Naive thymus-derived CD4-positive, alpha-beta T cell (primary cell): ENCODE measurements around the gene ST6GALNAC5. TPM values are rescaled to one million over a fixed set of nuclear protein-coding genes. Genes with fewer than 3 reads are reported as not detected.

Source experiments
- ATAC-seq: fragments of 150-1000 bp; cut with Tn5 transposase; 2 replicates; pipeline ENCODE4 v1.10.0; 2021; ENCODE audit warnings: mild to moderate bottlenecking, moderate library complexity
- CTCF ChIA-PET: fragments of 350-600 bp; sonication (Branson Sonifier 250); formaldehyde crosslinking; loops from one replicate; lab custom pipeline; 2021; ENCODE audit warnings: antibody characterized with exemption; lab: Charles Lee
- POLR2A ChIA-PET: fragments of 350-600 bp; sonication (Branson Sonifier 250); formaldehyde crosslinking; loops from one replicate; lab custom pipeline; 2021; ENCODE audit warnings: antibody characterized with exemption, inconsistent platforms; lab: Charles Lee
- DNase-seq, 9 donors: peaks; one replicate each; pipeline versions ENCODE4 v3.0.0 to v3.0.0-alpha.2; 2020 to 2022; ENCODE audit warnings: mixed read lengths in 1 of 9
- H3K27ac ChIP-seq: one replicate; pipeline ENCODE4 v1.7.0; 2013; ENCODE audit warnings: mild to moderate bottlenecking, low read depth, low read length, moderate library complexity
- H3K27me3 ChIP-seq, 2 donors: one replicate each; pipeline ENCODE4 v1.7.0; 2013; ENCODE audit warnings: low read length in 2 of 2, mild to moderate bottlenecking in 2 of 2, moderate library complexity in 2 of 2; ENCODE audit not compliant: control insufficient read depth in 2 of 2, insufficient read depth in 2 of 2
- H3K36me3 ChIP-seq, 3 experiments: 1 replicate in 2 of 3; 2 replicates in 1 of 3; pipeline ENCODE4 v1.7.0; 2013; ENCODE audit warnings: low read length in 3 of 3, mild to moderate bottlenecking in 3 of 3, moderate library complexity in 1 of 3; ENCODE audit not compliant: insufficient read depth in 3 of 3, control insufficient read depth in 2 of 3
- H3K4me1 ChIP-seq, 2 donors: one replicate each; pipeline ENCODE4 v1.7.0; 2013; ENCODE audit warnings: low read length in 2 of 2, mild to moderate bottlenecking in 2 of 2, moderate library complexity in 1 of 2; ENCODE audit not compliant: control insufficient read depth in 2 of 2, insufficient read depth in 2 of 2
- H3K4me3 ChIP-seq: 2 replicates; pipeline ENCODE4 v1.7.0; 2013; ENCODE audit warnings: mild to moderate bottlenecking, low read length
- H3K9me3 ChIP-seq, 3 experiments: 1 replicate in 2 of 3; 2 replicates in 1 of 3; pipeline ENCODE4 v1.7.0; 2013; ENCODE audit warnings: low read length in 3 of 3; ENCODE audit not compliant: control insufficient read depth in 2 of 3
- H3K27ac Mint-ChIP-seq, 9 donors: one replicate each; pipeline ENCODE4 v1.8.0; 2020 to 2022; ENCODE audit warnings: mixed read lengths in 9 of 9, mild to moderate bottlenecking in 8 of 9, moderate library complexity in 5 of 9, inconsistent platforms in 2 of 9
- H3K27me3 Mint-ChIP-seq, 5 donors: one replicate each; pipeline ENCODE4 v1.8.0; 2021 to 2022; ENCODE audit warnings: mixed read lengths in 5 of 5, mild to moderate bottlenecking in 1 of 5
- H3K36me3 Mint-ChIP-seq, 5 donors: one replicate each; pipeline ENCODE4 v1.8.0; 2020 to 2022; ENCODE audit warnings: mixed read lengths in 5 of 5, mild to moderate bottlenecking in 3 of 5, inconsistent platforms in 1 of 5
- H3K4me1 Mint-ChIP-seq, 7 donors: one replicate each; pipeline ENCODE4 v1.8.0; 2020 to 2022; ENCODE audit warnings: mixed read lengths in 7 of 7, mild to moderate bottlenecking in 3 of 7, inconsistent platforms in 1 of 7
- H3K4me3 Mint-ChIP-seq, 10 donors: one replicate each; pipeline ENCODE4 v1.8.0; 2020 to 2022; ENCODE audit warnings: mild to moderate bottlenecking in 10 of 10, mixed read lengths in 10 of 10, moderate library complexity in 6 of 10, inconsistent platforms in 2 of 10
- H3K9me3 Mint-ChIP-seq, 11 donors: one replicate each; pipeline ENCODE4 v1.8.0; 2020 to 2022; ENCODE audit warnings: mixed read lengths in 11 of 11, mild to moderate bottlenecking in 4 of 11, inconsistent platforms in 1 of 11, moderate library complexity in 1 of 11
- intact Hi-C, 2 donors: fragments of 100-400 bp; cut with micrococcal nuclease; formaldehyde crosslinking; loops; one replicate each; pipeline ENCODE4 v1.15.1; 2023
- polyA plus RNA-seq, 2 donors: library from polyadenylated mRNA; unstranded; fragments of 300-500 nt; fragmentation: Illumina TruSeq; gene quantifications; one replicate each; pipeline ENCODE4 v1.2.3, GENCODE V29; 2021
- total RNA-seq, 6 experiments: library from RNA in 5 of 6; stranded (reverse) in 5 of 6; gene quantifications; 1 replicate in 5 of 6; 2 replicates in 1 of 6; pipeline ENCODE4 v1.2.3 and lab custom pipeline; 2021 to 2026

The ST6GALNAC5 gene
- total and polyA plus RNA-seq, 7 experiments from 2014 or later: not detected

- no peaks in the 10 kb centered on the region for H3K4me1 ChIP-seq
Observed at GRCh38 chr1:76830373-76830772, 36.9 kb upstream of the ST6GALNAC5 start.

GRCh38 chr1:76832521-76832920 lies 34.8 kb upstream of the ST6GALNAC5 start:
- Histone ChIP-seq H3K27ac (no peak overlapping the region), H3K27me3 (no peaks in the 10 kb centered on the region), H3K9me3 (no peaks in the 10 kb centered on the region), H3K4me3 (no peak overlapping the region), H3K4me1 (no peaks in the 10 kb centered on the region), H3K36me3 (no peaks in the 10 kb centered on the region)
- intact Hi-C loops: no loop called here
- POLR2A ChIA-PET: no interaction called here
- H3K27me3 Mint-ChIP-seq: peaks cover 0 to 30% (median 7%) of the 10 kb centered on the region in 5 donors
- ATAC-seq: no peak
- no peaks in the 10 kb centered on the region for H3K36me3 Mint-ChIP-seq
- H3K9me3 Mint-ChIP-seq: peaks cover 0 to 6% (median 0%) of the 10 kb centered on the region in 11 donors
- no peak overlapping the region for H3K27ac Mint-ChIP-seq
- CTCF ChIA-PET: no interaction called here
- DNase-seq: no peak
- no peak overlapping the region for H3K4me3 Mint-ChIP-seq
- H3K4me1 Mint-ChIP-seq: peaks cover 0 to 11% (median 9%) of the 10 kb centered on the region in 7 donors

More at GRCh38 chr1:76830373-76830772, 36.9 kb upstream of the ST6GALNAC5 start:
- Histone ChIP-seq H3K27me3 (no peaks in the 10 kb centered on the region), H3K4me3 (no peak overlapping the region), H3K36me3 (no peaks in the 10 kb centered on the region), H3K27ac (no peak overlapping the region), H3K9me3 (no peaks in the 10 kb centered on the region)
- Mint-ChIP-seq H3K27ac (no peak overlapping the region), H3K9me3 (peaks cover 0 to 5% (median 0%) of the 10 kb centered on the region in 11 donors), H3K27me3 (peaks cover 0 to 22% (median 16%) of the 10 kb centered on the region in 5 donors), H3K4me3 (peak overlapping the region in 6 of 10 donors; percentile 0 to 61 (median 14)), H3K4me1 (peaks cover 0 to 11% (median 9%) of the 10 kb centered on the region in 7 donors), H3K36me3 (no peaks in the 10 kb centered on the region)
- intact Hi-C loops: no loop called here
- ATAC-seq (no peak), DNase-seq (no peak)
- CTCF ChIA-PET: interaction anchor here (0.6 kb wide), 1 partner anchor 703 kb away, joined by 3 read pairs; no protein-coding TSS in a partner anchor
- POLR2A ChIA-PET: no interaction called here

GRCh38 chr1:76833151-76833550 lies 34.1 kb upstream of the ST6GALNAC5 start:
- no peak for ATAC-seq
- no peaks in the 10 kb centered on the region for H3K36me3 Mint-ChIP-seq

GRCh38 chr1:76833856-76834255 lies 33.4 kb upstream of the ST6GALNAC5 start:
- Histone ChIP-seq H3K36me3 (no peaks in the 10 kb centered on the region), H3K4me3 (no peak overlapping the region), H3K9me3 (no peaks in the 10 kb centered on the region), H3K27me3 (no peaks in the 10 kb centered on the region), H3K27ac (no peak overlapping the region), H3K4me1 (no peaks in the 10 kb centered on the region)
- ChIA-PET CTCF (interaction anchor here (0.6 kb wide), 1 partner anchor 684 kb away, joined by 3 read pairs; no protein-coding TSS in a partner anchor), POLR2A (no interaction called here)
- Mint-ChIP-seq H3K4me3 (no peak overlapping the region), H3K4me1 (peaks cover 0 to 11% (median 9%) of the 10 kb centered on the region in 7 donors), H3K36me3 (no peaks in the 10 kb centered on the region), H3K9me3 (peaks cover 0 to 6% (median 0%) of the 10 kb centered on the region in 11 donors), H3K27me3 (peaks cover 0 to 39% (median 6%) of the 10 kb centered on the region in 5 donors), H3K27ac (no peak overlapping the region)
- DNase-seq (no peak), ATAC-seq (no peak)
- intact Hi-C loops: no loop called here

More at GRCh38 chr1:76833151-76833550, 34.1 kb upstream of the ST6GALNAC5 start:
- Mint-ChIP-seq H3K27ac (no peak overlapping the region), H3K27me3 (peaks cover 0 to 32% (median 6%) of the 10 kb centered on the region in 5 donors), H3K4me1 (peaks cover 0 to 11% (median 9%) of the 10 kb centered on the region in 7 donors), H3K9me3 (peaks cover 0 to 6% (median 0%) of the 10 kb centered on the region in 11 donors), H3K4me3 (no peak overlapping the region)
- intact Hi-C loops: no loop called here
- Histone ChIP-seq H3K36me3 (no peaks in the 10 kb centered on the region), H3K27me3 (no peaks in the 10 kb centered on the region), H3K27ac (no peak overlapping the region), H3K4me1 (no peaks in the 10 kb centered on the region), H3K4me3 (no peak overlapping the region), H3K9me3 (no peaks in the 10 kb centered on the region)
- CTCF ChIA-PET: no interaction called here
- DNase-seq: no peak
- POLR2A ChIA-PET: no interaction called here

- H3K27me3 Mint-ChIP-seq: peaks cover 0 to 39% (median 6%) of the 10 kb centered on the region in 5 donors
- H3K9me3 Mint-ChIP-seq: peaks cover 0 to 6% (median 0%) of the 10 kb centered on the region in 11 donors
- H3K27me3 ChIP-seq: no peaks in the 10 kb centered on the region
- H3K36me3 Mint-ChIP-seq: no peaks in the 10 kb centered on the region
- no peak overlapping the region for H3K27ac ChIP-seq
- H3K27ac Mint-ChIP-seq: no peak overlapping the region
- DNase-seq: no peak
- intact Hi-C loops: no loop called here
- H3K4me1 Mint-ChIP-seq: peaks cover 0 to 6% (median 5%) of the 10 kb centered on the region in 7 donors
- no peak for ATAC-seq
- H3K4me3 Mint-ChIP-seq: no peak overlapping the region
- H3K9me3 ChIP-seq: no peaks in the 10 kb centered on the region
- ChIA-PET CTCF (no interaction called here), POLR2A (no interaction called here)
- no peak overlapping the region for H3K4me3 ChIP-seq
- no peaks in the 10 kb centered on the region for H3K36me3 ChIP-seq
- no peaks in the 10 kb centered on the region for H3K4me1 ChIP-seq
Observed at GRCh38 chr1:76835203-76835602, 32.1 kb upstream of the ST6GALNAC5 start.

- no peak overlapping the region for H3K27ac ChIP-seq
- Mint-ChIP-seq H3K4me1 (peaks cover under 1 to 15% (median 11%) of the 10 kb centered on the region in 7 donors), H3K27me3 (peaks cover 0 to 24% (median 0%) of the 10 kb centered on the region in 5 donors), H3K27ac (no peak overlapping the region), H3K4me3 (no peak overlapping the region), H3K36me3 (no peaks in the 10 kb centered on the region), H3K9me3 (peaks cover 0 to 6% (median 0%) of the 10 kb centered on the region in 11 donors)
- H3K4me1 ChIP-seq: peaks cover 0 to 3% of the 10 kb centered on the region in 2 donors
- no peaks in the 10 kb centered on the region for H3K27me3 ChIP-seq
- ATAC-seq: no peak
- ChIA-PET CTCF (no interaction called here), POLR2A (no interaction called here)
- H3K36me3 ChIP-seq: no peaks in the 10 kb centered on the region
- intact Hi-C loops: no loop called here
- no peak for DNase-seq
- no peaks in the 10 kb centered on the region for H3K9me3 ChIP-seq
- no peak overlapping the region for H3K4me3 ChIP-seq
Observed at GRCh38 chr1:76840278-76840677, 27.0 kb upstream of the ST6GALNAC5 start.

GRCh38 chr1:76841460-76841859 lies 25.8 kb upstream of the ST6GALNAC5 start:
- no peak for ATAC-seq
- POLR2A ChIA-PET: no interaction called here
- intact Hi-C loops: no loop called here
- Histone ChIP-seq H3K36me3 (no peaks in the 10 kb centered on the region), H3K9me3 (no peaks in the 10 kb centered on the region), H3K4me1 (peaks cover 0 to 3% of the 10 kb centered on the region in 2 donors), H3K4me3 (no peak overlapping the region), H3K27ac (no peak overlapping the region), H3K27me3 (no peaks in the 10 kb centered on the region)
- CTCF ChIA-PET: no interaction called here
- Mint-ChIP-seq H3K27ac (no peak overlapping the region), H3K4me1 (peaks cover 3 to 15% (median 11%) of the 10 kb centered on the region in 7 donors), H3K9me3 (peaks cover 0 to 6% (median 0%) of the 10 kb centered on the region in 11 donors), H3K36me3 (no peaks in the 10 kb centered on the region), H3K27me3 (peaks cover 0 to 17% (median 0%) of the 10 kb centered on the region in 5 donors), H3K4me3 (no peak overlapping the region)
- no peak for DNase-seq
